GM12892 (cell line): ENCODE results near the gene ADAMTSL4.

Experiments
- POLR2A ChIP-seq: IDR thresholded peaks from 2 replicates; pipeline ENCODE4 v1.6.1; 2011; ENCODE audit warnings: low read depth, low read length, control low read depth
- POLR2AphosphoS5 ChIP-seq: IDR thresholded peaks from 2 replicates; pipeline ENCODE4 v1.6.1; 2011; ENCODE audit warnings: low read depth, low read length, control low read depth

DNA sequence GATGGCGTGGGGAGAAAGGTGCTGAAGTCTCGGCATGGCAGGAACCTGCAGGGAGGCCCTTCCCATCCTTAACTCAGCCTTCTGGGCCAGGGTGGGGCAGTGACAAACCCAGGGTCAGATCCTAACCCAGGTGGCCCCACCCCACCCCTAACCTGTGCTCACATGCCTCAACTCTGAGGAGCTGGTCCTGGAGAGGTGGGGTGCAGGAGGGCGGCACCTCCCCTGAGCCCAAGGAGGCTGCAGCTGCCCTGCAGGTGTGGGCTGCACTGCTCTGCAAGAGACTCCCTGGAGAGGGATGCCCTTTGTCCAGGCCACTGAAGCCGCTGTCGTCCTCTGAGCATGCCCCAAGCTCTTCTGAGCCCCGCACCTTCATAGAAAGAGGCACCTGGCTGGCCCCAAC is 15.2 kb upstream of the ADAMTSL4 start:
- TF ChIP-seq POLR2A, result no peak
- TF ChIP-seq POLR2AphosphoS5, result no peak
